H1 (cell line): ENCODE results near the gene SYDE2. TPM values are rescaled to one million over a fixed set of nuclear protein-coding genes. Genes with fewer than 3 reads are reported as not detected.

Experiments used
- CEBPB ChIP-seq: IDR thresholded peaks from 2 replicates; pipeline ENCODE4 v1.6.1; 2012; ENCODE audit warnings: low read depth, low read length
- EGR1 ChIP-seq: IDR thresholded peaks from 2 replicates; pipeline ENCODE4 v1.6.1; 2011; ENCODE audit warnings: low read depth, low read length, borderline replicate concordance
- EZH2 ChIP-seq: fragments of 200-600 bp; sonication (generic); IDR thresholded peaks from 2 replicates; pipeline ENCODE4 v1.7.1; 2012; ENCODE audit warnings: low read depth, mild to moderate bottlenecking, moderate library complexity, low read length, inconsistent platforms; ENCODE audit not compliant: severe bottlenecking
- NANOG ChIP-seq: IDR thresholded peaks from 2 replicates; pipeline ENCODE4 v1.6.1; 2011; ENCODE audit warnings: low read length, low read depth, mild to moderate bottlenecking, inconsistent platforms; ENCODE audit not compliant: insufficient read depth, poor library complexity, severe bottlenecking
- NRF1 ChIP-seq: IDR thresholded peaks from 2 replicates; pipeline ENCODE4 v1.6.1; 2011; ENCODE audit warnings: mild to moderate bottlenecking, low read depth, low read length, improper control_type of control experiment
- polyA plus RNA-seq, 7 experiments: library from polyadenylated mRNA; depleted of rRNA in 3 of 7; stranded (reverse) in 5 of 7; unstranded in 2 of 7; fragments of >200 nt in 5 of 7; fragments of 200-250 nt in 2 of 7; gene quantifications; 1 replicate in 5 of 7; 2 replicates in 1 of 7; 4 replicates in 1 of 7; pipeline versions ENCODE4 v1.2.1 to v1.2.3, GENCODE V29; 2011 to 2013; ENCODE audit warnings: missing spikeins in 2 of 7, mixed read lengths in 2 of 7
- total RNA-seq: library from RNA; stranded (reverse); fragmentation: NEBNext Ultra II Directional; extraction: Animal tissue kit (Norgen Biotek cat#: 25700); gene quantifications from 2 replicates; pipeline ENCODE4 v1.2.1, GENCODE V29; 2021

Gene SYDE2
- total and polyA plus RNA-seq, 2 of the 8 experiments (the other 6 are each of a cell fraction or from before 2014, with no cell fraction given) = 1.6 to 14.6 TPM

DNA sequence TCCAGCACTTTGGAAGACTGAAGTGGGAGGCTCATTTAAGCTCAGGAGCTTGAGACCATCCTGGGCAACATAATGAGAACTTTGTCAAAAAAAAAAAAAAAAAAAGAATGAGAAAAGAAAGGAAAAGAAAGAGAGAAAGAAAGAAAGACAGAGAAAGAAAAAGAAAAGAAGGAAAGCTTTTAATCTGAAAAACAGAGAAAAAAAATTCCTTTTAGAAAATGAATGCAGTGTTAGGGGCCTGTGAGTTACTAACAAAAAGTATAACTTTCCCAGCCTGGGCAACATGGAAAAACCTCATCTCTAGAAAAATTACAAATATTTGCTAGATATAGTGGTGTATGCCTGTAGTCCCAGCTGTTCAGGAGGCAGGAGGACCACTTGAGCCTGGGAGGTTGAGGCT, 15.9 kb upstream of the SYDE2 start (continued):
- no peak for TF ChIP-seq EGR1
- TF ChIP-seq NANOG = no peak
- TF ChIP-seq CEBPB = no peak
- TF ChIP-seq EZH2 = no peak
- TF ChIP-seq NRF1 = no peak
